ENCODE data around the gene LRP5.
"Not testable (repeated sequence)": the region's sequence is repeated elsewhere in the genome, so short reads cannot be mapped to it uniquely, and the experiment has no call there.

The LRP5 gene

DNA sequence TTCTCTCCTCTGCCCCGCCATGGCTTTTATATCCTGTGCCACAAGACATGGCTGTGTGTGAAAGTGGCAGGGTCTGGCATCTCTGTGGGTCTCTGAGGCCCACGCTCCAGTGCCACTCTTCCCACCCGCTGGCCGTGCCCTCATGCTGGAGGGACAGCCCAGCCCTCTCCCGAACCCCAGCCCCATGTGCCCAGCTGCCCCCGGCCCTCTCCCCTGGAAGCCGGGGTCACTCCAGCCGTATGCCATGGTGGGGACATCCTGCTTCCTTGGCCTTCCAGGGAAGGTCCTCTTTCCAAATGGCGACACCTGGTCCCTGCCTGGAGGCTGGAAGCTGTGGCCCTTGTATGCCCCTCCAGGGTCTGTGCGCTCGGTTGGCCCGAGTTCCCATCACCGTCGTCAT is 84.9 kb downstream of the LRP5 start:
- TF ChIP-seq, protein P1, sequence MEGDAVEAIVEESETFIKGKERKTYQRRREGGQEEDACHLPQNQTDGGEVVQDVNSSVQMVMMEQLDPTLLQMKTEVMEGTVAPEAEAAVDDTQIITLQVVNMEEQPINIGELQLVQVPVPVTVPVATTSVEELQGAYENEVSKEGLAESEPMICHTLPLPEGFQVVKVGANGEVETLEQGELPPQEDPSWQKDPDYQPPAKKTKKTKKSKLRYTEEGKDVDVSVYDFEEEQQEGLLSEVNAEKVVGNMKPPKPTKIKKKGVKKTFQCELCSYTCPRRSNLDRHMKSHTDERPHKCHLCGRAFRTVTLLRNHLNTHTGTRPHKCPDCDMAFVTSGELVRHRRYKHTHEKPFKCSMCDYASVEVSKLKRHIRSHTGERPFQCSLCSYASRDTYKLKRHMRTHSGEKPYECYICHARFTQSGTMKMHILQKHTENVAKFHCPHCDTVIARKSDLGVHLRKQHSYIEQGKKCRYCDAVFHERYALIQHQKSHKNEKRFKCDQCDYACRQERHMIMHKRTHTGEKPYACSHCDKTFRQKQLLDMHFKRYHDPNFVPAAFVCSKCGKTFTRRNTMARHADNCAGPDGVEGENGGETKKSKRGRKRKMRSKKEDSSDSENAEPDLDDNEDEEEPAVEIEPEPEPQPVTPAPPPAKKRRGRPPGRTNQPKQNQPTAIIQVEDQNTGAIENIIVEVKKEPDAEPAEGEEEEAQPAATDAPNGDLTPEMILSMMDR (conservative IDR thresholded peaks at IDR 0.05; ENCODE audit: low read depth, low read length) = no peak
- no peak overlapping the region for H3K4me3 ChIP-seq (ENCODE audit: low read depth, low read length)
- no peak for DNase-seq (ENCODE audit: low read depth)

DNA sequence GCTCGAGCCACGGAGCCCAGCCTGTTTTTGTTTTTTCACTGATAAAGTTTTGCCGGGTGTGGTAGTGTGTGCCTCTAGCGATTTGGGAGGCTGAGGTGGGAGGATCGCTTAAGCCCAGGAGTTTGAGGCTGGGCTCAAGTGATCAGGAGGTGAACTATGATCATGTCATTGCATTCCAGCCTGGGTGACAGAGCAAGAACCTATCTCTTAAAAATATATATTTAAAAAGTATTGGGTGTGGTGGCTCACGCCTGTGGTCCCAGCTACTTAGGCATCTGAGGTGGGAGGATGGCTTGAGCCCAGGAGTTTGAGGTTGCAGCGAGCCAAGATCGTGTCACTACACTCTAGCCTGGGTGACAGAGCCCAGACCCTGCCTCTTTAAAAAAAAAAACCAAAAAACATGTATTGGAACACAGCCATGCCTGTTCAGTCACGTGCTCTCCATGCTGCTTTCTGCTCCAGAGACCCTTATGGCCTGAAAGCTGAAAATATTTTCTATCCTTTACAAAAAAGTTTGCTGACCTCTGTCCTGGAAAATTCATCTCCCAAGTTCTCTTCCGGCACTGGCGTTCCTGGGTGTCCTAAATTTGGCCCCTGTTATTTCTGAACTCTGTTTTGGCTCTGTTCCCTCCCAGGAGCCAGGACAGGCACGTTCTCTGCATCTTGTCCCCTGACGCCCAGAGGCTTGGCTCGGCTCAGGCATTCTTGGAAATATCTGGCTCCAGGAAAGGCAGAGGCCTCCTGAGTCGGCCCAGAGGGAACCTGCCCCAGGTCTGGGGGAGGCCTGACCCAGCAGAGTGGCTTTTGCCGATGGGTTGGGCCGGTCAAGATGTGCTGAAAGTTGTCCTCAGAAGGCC is 86.8 kb downstream of the LRP5 start:
- no peak for DNase-seq (ENCODE audit: low read depth)
- TF ChIP-seq, protein P1 (conservative IDR thresholded peaks at IDR 0.05; ENCODE audit: low read depth, low read length) = no peak
- no peak overlapping the region for H3K4me3 ChIP-seq (ENCODE audit: low read depth, low read length)

DNA sequence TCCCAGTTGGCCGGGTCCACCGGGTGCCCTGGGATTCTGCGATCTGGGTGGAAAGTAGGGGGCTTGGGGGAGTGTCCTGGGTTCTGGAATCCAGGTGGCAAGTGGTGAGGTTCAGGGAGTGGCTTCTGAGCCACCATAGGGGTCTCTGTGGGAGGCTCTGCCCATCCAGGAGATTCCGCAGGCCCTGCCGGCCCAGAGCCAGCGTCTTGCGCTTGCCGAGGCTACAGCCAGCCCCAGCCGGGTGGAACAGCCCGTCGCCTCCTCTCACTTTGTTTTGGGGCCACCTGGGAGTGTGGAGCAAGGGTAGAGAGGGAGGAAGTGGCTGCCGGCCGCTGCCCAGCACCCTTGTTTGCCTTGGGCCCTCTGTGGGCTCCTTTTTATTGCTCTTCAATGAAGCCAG is 87.5 kb downstream of the LRP5 start:
- no peak overlapping the region for H3K4me3 ChIP-seq (ENCODE audit: low read depth, low read length)
- no peak for DNase-seq (ENCODE audit: low read depth)
- TF ChIP-seq, protein P1 (conservative IDR thresholded peaks at IDR 0.05; ENCODE audit: low read depth, low read length) = no peak

DNA sequence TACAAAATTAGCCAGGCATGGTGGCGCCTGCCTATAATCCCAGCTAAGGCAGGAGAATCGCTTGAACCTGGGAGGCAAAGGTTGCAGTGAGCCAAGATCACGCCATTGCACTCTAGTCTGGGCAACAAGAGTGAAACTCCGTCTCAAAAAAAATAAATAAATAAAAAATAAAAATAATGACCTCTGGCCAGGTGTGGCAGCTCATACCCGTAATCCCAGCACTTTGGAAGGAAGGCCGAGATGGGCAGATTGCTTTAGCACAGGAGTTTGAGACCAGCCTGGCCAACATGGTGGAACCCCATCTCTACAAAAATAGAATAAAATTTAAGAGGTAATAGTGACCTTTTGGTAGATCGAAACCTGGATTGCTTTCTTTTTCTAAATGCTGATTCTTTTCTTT is 88.2 kb downstream of the LRP5 start:
- H3K4me3 ChIP-seq (ENCODE audit: low read depth, low read length); DNase-seq (ENCODE audit: low read depth): not testable (repeated sequence)

DNA sequence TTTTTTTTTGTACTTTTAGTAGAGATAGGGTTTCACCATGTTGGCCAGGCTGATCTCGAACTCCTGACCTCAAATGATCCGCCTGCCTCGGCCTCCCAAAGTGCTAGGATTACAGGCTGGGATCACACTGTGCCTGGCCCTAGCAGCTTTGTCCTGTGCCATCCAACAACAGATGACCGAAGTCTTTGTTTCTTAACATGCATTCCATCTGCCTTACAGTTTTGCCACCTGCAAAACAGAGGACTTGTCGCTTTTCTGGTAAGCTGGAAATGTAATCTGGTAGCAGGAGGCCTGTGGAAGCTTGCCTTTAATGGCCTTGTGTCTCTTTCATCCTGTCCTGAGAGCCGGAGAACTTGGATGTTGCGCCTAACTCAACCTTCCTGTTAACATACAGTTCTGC is 89.5 kb downstream of the LRP5 start:
- TF ChIP-seq, protein P1 (conservative IDR thresholded peaks at IDR 0.05; ENCODE audit: low read depth, low read length) = no peak
- DNase-seq (ENCODE audit: low read depth) = no peak
- H3K4me3 ChIP-seq (ENCODE audit: low read depth, low read length) = no peak overlapping the region

DNA sequence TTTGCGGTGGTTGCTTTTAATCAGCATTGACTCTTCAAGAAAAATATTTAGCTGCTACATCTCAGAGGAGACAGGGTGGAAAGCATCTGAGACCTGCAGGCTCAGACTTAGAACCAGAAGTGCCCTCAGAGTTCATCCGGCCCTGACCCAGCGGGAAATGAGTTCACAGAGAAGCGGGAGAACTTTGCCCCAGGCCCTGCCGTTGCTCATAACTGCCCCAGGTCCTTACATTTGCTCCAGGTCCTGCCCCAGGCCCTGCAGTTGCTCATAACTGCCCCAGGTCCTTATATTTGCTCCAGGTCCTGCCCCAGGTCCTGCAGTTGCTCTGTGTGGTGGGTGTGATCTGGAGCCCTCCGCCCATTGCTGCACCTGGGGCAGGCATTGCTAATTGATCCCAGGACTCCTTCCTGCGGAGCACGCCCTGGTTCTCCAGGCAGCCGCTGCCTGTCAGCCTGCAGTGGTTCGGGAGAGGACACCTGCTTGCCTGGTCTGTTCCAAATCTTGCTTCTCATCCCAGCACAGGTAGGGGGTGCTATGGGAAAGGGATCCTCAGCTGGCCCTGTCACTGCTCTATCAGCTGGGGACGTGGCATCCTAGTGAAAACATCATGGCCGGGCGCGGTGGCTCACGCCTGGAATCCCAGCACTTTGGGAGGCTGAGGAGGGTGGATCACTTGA is 90.1 kb downstream of the LRP5 start:
- DNase-seq (ENCODE audit: low read depth) = peak; percentile 18
- TF ChIP-seq, protein P1 (conservative IDR thresholded peaks at IDR 0.05; ENCODE audit: low read depth, low read length) = peak; percentile 47

DNA sequence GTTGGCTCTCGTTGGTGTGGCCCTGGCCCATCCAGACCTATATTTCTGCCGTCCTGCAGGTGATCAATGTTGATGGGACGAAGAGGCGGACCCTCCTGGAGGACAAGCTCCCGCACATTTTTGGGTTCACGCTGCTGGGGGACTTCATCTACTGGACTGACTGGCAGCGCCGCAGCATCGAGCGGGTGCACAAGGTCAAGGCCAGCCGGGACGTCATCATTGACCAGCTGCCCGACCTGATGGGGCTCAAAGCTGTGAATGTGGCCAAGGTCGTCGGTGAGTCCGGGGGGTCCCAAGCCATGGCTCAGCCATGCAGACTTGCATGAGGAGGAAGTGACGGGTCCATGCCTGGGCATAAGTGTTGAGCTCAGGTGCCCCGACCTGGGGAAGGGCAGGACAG is 91.0 kb downstream of the LRP5 start:
- TF ChIP-seq, protein P1 (conservative IDR thresholded peaks at IDR 0.05; ENCODE audit: low read depth, low read length) = no peak
- no peak overlapping the region for H3K4me3 ChIP-seq (ENCODE audit: low read depth, low read length)
- DNase-seq (ENCODE audit: low read depth) = no peak

More for the DNA sequence above, 90.1 kb downstream of the LRP5 start:
- no peak overlapping the region for H3K4me3 ChIP-seq (ENCODE audit: low read depth, low read length)

All from choroid plexus epithelial cell (primary cell).